Activated gamma-delta T cell treated with anti-CD3 and anti-CD28 coated beads, Interleukin-2, amount 50 U/mL, for 16 hours (primary cell): ENCODE results near the gene RAB30.
"Not testable (repeated sequence)": the region's sequence is repeated elsewhere in the genome, so short reads cannot be mapped to it uniquely, and the experiment has no call there.

Source experiments
- DNase-seq: peaks from one replicate; pipeline ENCODE4 v3.0.0-alpha.2; 2020; ENCODE audit warnings: low read depth

The RAB30 gene

DNA sequence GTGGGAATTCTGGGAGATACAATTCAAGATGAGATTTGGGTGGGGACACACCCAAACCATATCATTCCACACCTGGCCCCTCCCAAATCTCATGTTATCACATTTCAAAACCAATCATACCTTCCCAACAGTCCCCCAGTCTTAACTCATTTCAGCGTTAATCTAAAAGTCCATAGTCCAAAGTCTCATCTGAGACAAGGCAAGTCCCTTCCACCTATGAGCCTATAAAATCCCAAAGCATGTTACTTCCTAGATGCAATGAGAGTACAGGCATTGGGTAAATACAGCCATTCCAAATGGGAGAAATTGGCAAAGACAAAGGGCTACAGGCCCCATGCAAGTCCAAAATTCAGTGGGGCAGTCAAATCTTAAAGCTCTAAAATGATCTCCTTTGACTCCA is 128.3 kb downstream of the RAB30 start:
- not testable (repeated sequence) for DNase-seq

DNA sequence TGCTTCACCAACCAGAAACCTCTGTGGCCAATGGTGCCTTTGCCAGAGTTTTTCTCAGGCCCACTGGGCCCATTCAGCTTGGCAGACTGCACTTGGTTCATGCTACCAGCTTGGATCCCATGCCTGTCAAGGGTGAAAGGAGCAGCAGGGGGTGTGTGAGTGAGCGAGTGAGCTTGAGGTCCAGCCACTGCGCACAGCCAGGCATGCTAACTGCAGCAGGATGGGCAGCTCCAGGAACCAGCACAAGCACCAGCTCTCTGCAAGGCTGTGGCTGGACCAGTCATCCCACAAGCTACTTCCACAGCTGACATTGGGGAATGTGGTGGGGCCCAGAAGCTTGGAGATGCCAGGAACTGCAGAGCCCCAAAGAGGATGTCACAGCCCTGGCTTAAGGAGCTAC is 129.3 kb downstream of the RAB30 start:
- DNase-seq = no peak

DNA sequence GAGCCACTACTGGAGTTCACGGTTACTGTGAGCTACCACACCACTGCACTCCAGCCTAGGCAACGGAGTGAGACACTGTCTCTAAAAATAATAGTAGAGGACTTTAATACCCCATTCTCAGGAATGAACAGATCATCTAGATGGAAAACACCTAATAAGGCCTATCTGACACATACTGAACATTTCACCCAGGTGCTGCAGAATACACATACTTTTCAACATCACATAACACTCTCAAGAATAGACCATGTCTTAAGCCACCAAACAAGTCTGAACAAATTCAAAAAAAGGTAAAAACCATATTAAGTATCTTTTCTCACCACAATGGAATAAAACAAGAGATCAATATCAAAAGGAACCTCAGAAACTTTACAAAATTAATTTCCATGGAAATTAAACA is 132.2 kb downstream of the RAB30 start:
- DNase-seq = no peak

DNA sequence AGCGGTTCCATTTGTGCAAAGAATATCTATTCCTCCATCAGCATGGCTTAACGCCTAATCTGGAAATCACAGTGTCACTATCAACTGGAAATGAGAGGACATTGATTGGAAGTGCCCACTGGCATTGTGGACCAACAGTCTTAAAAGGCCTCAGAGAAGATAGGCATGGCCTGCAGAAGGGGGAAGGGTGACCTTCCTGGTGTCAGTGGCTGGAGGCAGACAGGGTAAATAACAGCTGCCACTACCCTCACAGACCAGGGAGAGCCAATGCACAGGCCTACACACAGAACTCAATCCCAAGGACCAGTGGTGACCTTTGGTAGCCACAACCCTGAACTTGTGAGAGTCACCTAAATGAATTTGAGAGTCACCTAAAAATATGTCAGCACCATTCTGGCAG is 134.1 kb downstream of the RAB30 start:
- DNase-seq = no peak

DNA sequence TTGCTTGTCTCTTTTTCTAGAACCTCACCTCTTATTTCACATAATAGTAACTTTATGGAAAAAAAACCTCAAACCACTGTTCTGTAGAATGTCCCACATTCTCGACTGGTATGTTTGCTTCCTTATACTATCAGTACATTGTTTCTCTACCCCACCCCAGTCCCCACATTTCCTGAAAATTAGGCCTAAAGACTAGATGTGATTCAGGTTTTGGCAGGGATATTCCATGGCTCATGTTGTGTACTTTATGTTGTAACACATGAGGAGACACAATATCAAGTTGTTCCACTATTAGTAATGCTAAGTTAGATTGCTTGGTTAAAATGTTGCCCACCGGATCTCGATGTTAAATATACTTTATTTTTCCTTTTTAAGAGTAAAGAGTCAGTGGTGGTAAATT is 135.4 kb downstream of the RAB30 start:
- DNase-seq = no peak

DNA sequence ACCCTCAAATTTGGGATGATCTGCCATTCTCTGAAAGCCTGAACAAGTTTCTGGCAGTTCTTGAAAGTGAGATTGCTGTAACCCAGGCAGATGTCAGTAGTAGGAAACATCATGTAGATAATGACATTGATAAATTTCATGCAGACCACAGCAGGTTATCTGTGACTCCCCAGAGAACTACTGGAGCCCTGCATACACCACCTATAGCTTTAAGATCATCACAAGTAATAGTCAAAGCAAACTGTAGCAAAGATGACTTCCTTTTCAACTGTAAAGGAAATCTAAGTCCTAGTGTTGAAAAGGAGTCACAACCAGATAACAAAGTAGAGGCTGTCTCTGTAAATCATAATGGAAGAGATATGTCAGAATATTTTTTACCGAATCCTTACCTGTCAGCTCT is 139.1 kb downstream of the RAB30 start:
- DNase-seq = no peak

DNA sequence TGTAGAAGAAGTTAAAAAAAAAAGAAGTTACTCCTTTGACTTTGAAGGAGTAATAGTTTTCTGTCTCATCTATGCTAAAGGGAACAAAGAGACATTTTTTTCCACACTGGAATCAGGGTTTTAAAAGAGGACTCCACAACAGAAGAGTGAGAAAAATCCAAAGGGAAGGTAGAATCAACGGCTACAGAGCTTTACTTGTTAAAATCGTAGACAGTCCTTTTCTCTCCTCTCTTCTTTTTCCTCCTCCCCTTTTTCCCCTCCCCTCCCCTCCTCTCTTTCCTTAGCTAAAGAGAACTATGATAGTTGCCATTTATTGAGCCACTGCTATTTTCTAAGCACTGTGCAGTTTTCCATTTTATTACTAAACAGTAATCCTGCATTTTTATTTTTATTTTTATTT is 141.0 kb downstream of the RAB30 start:
- no peak for DNase-seq

DNA sequence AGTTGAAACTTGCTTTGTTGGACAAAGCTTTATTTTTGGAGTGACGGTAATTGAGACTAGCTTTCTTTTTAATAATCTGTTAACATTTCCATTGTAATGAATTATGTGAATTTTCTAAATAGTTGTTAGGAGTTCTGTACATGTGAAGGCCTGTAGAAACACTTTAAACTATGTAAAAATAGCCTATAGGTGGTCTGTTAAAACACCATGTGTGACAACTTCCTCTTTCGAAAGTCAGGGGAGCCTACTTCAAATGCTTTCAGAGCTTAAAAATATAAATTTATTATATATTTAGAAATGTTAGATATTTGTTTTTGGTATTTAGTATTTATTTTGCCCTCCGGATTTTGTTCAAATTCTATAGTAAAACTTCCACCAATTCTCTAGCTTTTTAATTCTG is 141.5 kb downstream of the RAB30 start:
- DNase-seq = no peak

DNA sequence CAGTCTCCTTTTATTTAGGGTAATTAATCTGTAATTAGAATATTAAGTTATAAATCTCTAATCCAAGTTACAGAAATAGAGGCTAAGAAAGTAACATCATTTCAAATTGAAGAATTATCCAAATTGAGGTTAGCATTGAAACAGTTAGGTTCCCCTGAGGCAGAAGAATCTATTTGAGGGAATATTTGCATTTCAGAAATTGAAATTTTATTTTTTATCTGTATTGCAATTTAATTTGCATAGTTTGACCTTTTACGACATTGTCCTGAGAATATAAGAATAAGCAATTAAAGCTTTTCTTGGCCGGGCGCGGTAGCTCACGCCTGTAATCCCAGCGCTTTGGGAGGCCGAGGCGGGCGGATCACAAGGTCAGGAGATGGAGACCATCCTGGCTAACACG is 142.6 kb downstream of the RAB30 start:
- no peak for DNase-seq

DNA sequence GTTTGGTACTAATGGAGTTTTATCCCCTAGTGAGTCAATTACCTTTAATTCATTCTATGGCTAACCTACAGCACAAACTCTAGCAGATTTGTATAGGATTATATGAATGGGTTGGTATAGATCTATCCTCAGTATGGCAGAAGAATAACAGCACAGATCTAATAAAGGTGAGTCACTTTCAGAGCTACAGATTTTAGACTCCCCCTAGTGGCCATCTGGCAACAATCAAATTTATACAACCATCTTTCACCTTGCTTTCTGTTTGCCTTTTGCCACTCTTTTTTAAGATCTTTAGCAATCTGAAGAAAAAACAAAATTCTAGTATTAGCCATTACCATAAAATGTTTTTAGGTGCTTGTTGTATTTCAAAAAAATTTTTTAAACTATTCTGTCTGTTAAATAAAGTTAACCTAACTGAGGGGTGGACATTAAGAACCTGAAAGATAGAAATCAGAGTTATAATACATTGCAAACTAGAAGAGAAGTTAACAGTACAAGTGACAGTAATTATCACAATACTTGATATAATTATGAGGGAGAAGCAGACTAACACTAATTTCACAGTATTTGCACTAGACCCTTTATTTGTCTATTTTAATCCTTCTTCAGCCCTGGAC is 144.3 kb downstream of the RAB30 start:
- DNase-seq = peak; percentile 29

DNA sequence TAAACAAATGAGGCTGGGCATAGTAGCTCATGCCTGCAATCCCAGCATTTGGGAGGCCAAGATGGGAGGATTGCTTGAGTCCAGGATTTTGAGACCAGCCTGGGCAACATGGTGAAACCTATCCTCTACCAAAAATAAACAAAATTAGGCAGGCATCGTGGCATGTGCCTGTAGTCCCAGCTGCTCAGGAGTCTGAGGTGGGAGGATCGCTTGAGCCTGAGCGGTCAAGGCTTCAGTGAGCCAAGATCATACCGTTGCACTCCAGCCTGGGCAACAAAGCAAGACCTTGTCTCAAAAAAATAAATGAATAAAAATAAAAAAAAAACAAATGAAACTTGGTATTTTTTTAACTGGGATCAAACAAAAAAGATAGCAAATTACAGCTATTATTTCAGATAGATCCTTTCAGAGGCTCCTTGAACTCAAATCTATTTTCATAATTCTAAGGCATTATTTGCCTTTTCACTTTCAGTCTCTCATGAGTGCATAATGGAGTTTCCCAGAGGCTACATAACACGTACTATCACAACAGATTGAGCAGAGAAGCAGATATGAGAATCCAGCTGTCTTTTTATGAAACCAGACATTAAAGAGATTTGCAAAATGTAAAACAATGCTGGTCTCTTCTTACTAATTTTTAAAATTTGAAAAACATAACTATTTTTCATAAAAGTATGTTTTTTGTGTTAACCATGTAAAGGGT is 147.0 kb downstream of the RAB30 start:
- DNase-seq = no peak
